ENCODE results near the gene TMEM59L.

The TMEM59L gene

GRCh38 chr19:18653853-18654252, 41.2 kb downstream of the TMEM59L start:
- H3K4me3 ChIP-seq (ENCODE audit: low read depth, low read length) = no peak overlapping the region
- no peak for DNase-seq (ENCODE audit: low read depth)

- no peak overlapping the region for H3K4me3 ChIP-seq (ENCODE audit: low read depth, low read length)
- DNase-seq (ENCODE audit: low read depth) = no peak
Observed at GRCh38 chr19:18654469-18654868, 41.8 kb downstream of the TMEM59L start.

- no peak overlapping the region for H3K4me3 ChIP-seq (ENCODE audit: low read depth, low read length)
- DNase-seq (ENCODE audit: low read depth) = no peak
Observed at GRCh38 chr19:18655173-18655844, 42.6 kb downstream of the TMEM59L start.

- H3K4me3 ChIP-seq (ENCODE audit: low read depth, low read length) = no peak overlapping the region
- DNase-seq (ENCODE audit: low read depth) = no peak
Observed at GRCh38 chr19:18656337-18657086, 43.8 kb downstream of the TMEM59L start.

GRCh38 chr19:18657590-18658365, 45.1 kb downstream of the TMEM59L start:
- no peak overlapping the region for H3K4me3 ChIP-seq (ENCODE audit: low read depth, low read length)
- DNase-seq (ENCODE audit: low read depth) = no peak

- no peak overlapping the region for H3K4me3 ChIP-seq (ENCODE audit: low read depth, low read length)
- no peak for DNase-seq (ENCODE audit: low read depth)
Observed at GRCh38 chr19:18658366-18658855, 45.7 kb downstream of the TMEM59L start.

- no peak overlapping the region for H3K4me3 ChIP-seq (ENCODE audit: low read depth, low read length)
- no peak for DNase-seq (ENCODE audit: low read depth)
Observed at GRCh38 chr19:18659281-18660050, 46.8 kb downstream of the TMEM59L start.

- H3K4me3 ChIP-seq (ENCODE audit: low read depth, low read length) = no peak overlapping the region
- no peak for DNase-seq (ENCODE audit: low read depth)
Observed at GRCh38 chr19:18660051-18660910, 47.6 kb downstream of the TMEM59L start.

- H3K4me3 ChIP-seq (ENCODE audit: low read depth, low read length) = no peak overlapping the region
- DNase-seq (ENCODE audit: low read depth) = no peak
Observed at GRCh38 chr19:18660939-18661670, 48.4 kb downstream of the TMEM59L start.

- DNase-seq (ENCODE audit: low read depth) = no peak
- no peak overlapping the region for H3K4me3 ChIP-seq (ENCODE audit: low read depth, low read length)
Observed at GRCh38 chr19:18662972-18663732, 50.5 kb downstream of the TMEM59L start.

- no peak overlapping the region for H3K4me3 ChIP-seq (ENCODE audit: low read depth, low read length)
- DNase-seq (ENCODE audit: low read depth) = no peak
Observed at GRCh38 chr19:18663940-18664530, 51.4 kb downstream of the TMEM59L start.

GRCh38 chr19:18665771-18666202, 53.1 kb downstream of the TMEM59L start:
- DNase-seq (ENCODE audit: low read depth) = no peak
- H3K4me3 ChIP-seq (ENCODE audit: low read depth, low read length) = no peak overlapping the region

- DNase-seq (ENCODE audit: low read depth) = no peak
- H3K4me3 ChIP-seq (ENCODE audit: low read depth, low read length) = no peak overlapping the region
Observed at GRCh38 chr19:18666317-18666716, 53.6 kb downstream of the TMEM59L start.

GRCh38 chr19:18666784-18667183, 54.1 kb downstream of the TMEM59L start:
- DNase-seq (ENCODE audit: low read depth) = no peak
- H3K4me3 ChIP-seq (ENCODE audit: low read depth, low read length) = no peak overlapping the region

- no peak for DNase-seq (ENCODE audit: low read depth)
- no peak overlapping the region for H3K4me3 ChIP-seq (ENCODE audit: low read depth, low read length)
Observed at GRCh38 chr19:18667531-18668251, 55.0 kb downstream of the TMEM59L start.

GRCh38 chr19:18668252-18668631, 55.6 kb downstream of the TMEM59L start:
- no peak overlapping the region for H3K4me3 ChIP-seq (ENCODE audit: low read depth, low read length)
- no peak for DNase-seq (ENCODE audit: low read depth)

Measured in skeletal muscle cell (primary cell).